ENCODE results near the gene TRAP1. TPM values are rescaled to one million over a fixed set of nuclear protein-coding genes. Genes with fewer than 3 reads are reported as not detected.
"Not testable (repeated sequence)": the region's sequence is repeated elsewhere in the genome, so short reads cannot be mapped to it uniquely, and the experiment has no call there.

Gene TRAP1
- total RNA-seq, 1 experiment from 2014 or later = 274 TPM

GRCh38 chr16:3715430-3715829, 1.9 kb downstream of the TRAP1 start:
- TF ChIP-seq CTCF (IDR thresholded peaks at IDR 0.05; ENCODE audit: unreplicated experiment) = no peak
- no peak overlapping the region for H3K4me3 Mint-ChIP-seq (ENCODE audit: unreplicated experiment)
- intact Hi-C loops (cut with micrococcal nuclease) = no loop called here

GRCh38 chr16:3714378-3714777, 2.9 kb downstream of the TRAP1 start:
- intact Hi-C loops (cut with micrococcal nuclease); H3K27me3 Mint-ChIP-seq (ENCODE audit: insufficient read depth, unreplicated experiment); BruUV-seq (replicated peaks); DNase-seq (ENCODE audit: unreplicated experiment); H3K9me3 Mint-ChIP-seq (ENCODE audit: unreplicated experiment); POLR2A ChIA-PET: not testable (repeated sequence)
- Mint-ChIP-seq H3K36me3 (ENCODE audit: insufficient read depth, unreplicated experiment) (peaks cover 22% of the 10 kb centered on the region), H3K27ac (ENCODE audit: low read depth, unreplicated experiment) (peak overlapping the region; percentile 19), H3K4me1 (ENCODE audit: insufficient read depth, unreplicated experiment) (peaks cover 29% of the 10 kb centered on the region), H3K4me3 (ENCODE audit: unreplicated experiment) (peak overlapping the region; percentile 28)
- CTCF ChIA-PET = interaction anchor here (0.7 kb wide), 2 partner anchors 41 to 187 kb away, joined by 3 read pairs; no protein-coding TSS in a partner anchor

More at GRCh38 chr16:3715430-3715829, 1.9 kb downstream of the TRAP1 start:
- POLR2A ChIA-PET = no interaction called here
- BruUV-seq (replicated peaks) = no TSS peak
- Mint-ChIP-seq H3K9me3 (ENCODE audit: unreplicated experiment) (no peaks in the 10 kb centered on the region), H3K36me3 (ENCODE audit: insufficient read depth, unreplicated experiment) (peaks cover 13% of the 10 kb centered on the region), H3K4me1 (ENCODE audit: insufficient read depth, unreplicated experiment) (peaks cover 29% of the 10 kb centered on the region), H3K27ac (ENCODE audit: low read depth, unreplicated experiment) (no peak overlapping the region), H3K27me3 (ENCODE audit: insufficient read depth, unreplicated experiment) (no peaks in the 10 kb centered on the region)
- CTCF ChIA-PET = no interaction called here
- DNase-seq (ENCODE audit: unreplicated experiment) = no peak

GRCh38 chr16:3713587-3714242, 3.6 kb downstream of the TRAP1 start:
- no peak for TF ChIP-seq CTCF (IDR thresholded peaks at IDR 0.05; ENCODE audit: unreplicated experiment)
- no peak overlapping the region for H3K27ac Mint-ChIP-seq (ENCODE audit: low read depth, unreplicated experiment)
- peaks cover 29% of the 10 kb centered on the region for H3K4me1 Mint-ChIP-seq (ENCODE audit: insufficient read depth, unreplicated experiment)
- intact Hi-C loops (cut with micrococcal nuclease) = no loop called here
- peak overlapping the region; percentile 28 for H3K4me3 Mint-ChIP-seq (ENCODE audit: unreplicated experiment)
- peaks cover 22% of the 10 kb centered on the region for H3K36me3 Mint-ChIP-seq (ENCODE audit: insufficient read depth, unreplicated experiment)
- no TSS peak for BruUV-seq (replicated peaks)
- H3K27me3 Mint-ChIP-seq (ENCODE audit: insufficient read depth, unreplicated experiment) = no peaks in the 10 kb centered on the region
- ChIA-PET CTCF (interaction anchor here (0.7 kb wide), 1 partner anchor 28 kb away, joined by 4 read pairs; no protein-coding TSS in a partner anchor), POLR2A (interaction anchor here (0.5 to 0.7 kb wide), 2 partner anchors 10 to 14 kb away, joined by 3 to 4 read pairs; no protein-coding TSS in a partner anchor)
- H3K9me3 Mint-ChIP-seq (ENCODE audit: unreplicated experiment) = no peaks in the 10 kb centered on the region
- DNase-seq (ENCODE audit: unreplicated experiment) = no peak

GRCh38 chr16:3712861-3713372, 4.4 kb downstream of the TRAP1 start:
- Mint-ChIP-seq H3K4me1 (ENCODE audit: insufficient read depth, unreplicated experiment) (peaks cover 25% of the 10 kb centered on the region), H3K4me3 (ENCODE audit: unreplicated experiment) (no peak overlapping the region), H3K9me3 (ENCODE audit: unreplicated experiment) (no peaks in the 10 kb centered on the region), H3K27me3 (ENCODE audit: insufficient read depth, unreplicated experiment) (no peaks in the 10 kb centered on the region), H3K27ac (ENCODE audit: low read depth, unreplicated experiment) (no peak overlapping the region), H3K36me3 (ENCODE audit: insufficient read depth, unreplicated experiment) (peaks cover 24% of the 10 kb centered on the region)
- CTCF ChIA-PET = interaction anchor here (0.7 to 1.0 kb wide), 3 partner anchors 22 to 29 kb away, joined by 3 to 4 read pairs (median 3); no protein-coding TSS in a partner anchor
- POLR2A ChIA-PET = interaction anchor here (1.5 kb wide), 1 partner anchor 12 kb away, joined by 4 read pairs; no protein-coding TSS in a partner anchor
- intact Hi-C loops (cut with micrococcal nuclease) = no loop called here
- BruUV-seq (replicated peaks) = no TSS peak
- DNase-seq (ENCODE audit: unreplicated experiment) = no peak
- no peak for TF ChIP-seq CTCF (IDR thresholded peaks at IDR 0.05; ENCODE audit: unreplicated experiment)

Data from MCF 10A (cell line).